Duodenal mucosa (tissue), 2 donors: ENCODE results near the gene FEZ2.

ENCODE experiments used
- H3K27ac ChIP-seq: one replicate; pipeline ENCODE4 v1.7.0; 2013; ENCODE audit warnings: low read depth, low read length
- H3K27me3 ChIP-seq, 2 donors: one replicate each; pipeline ENCODE4 v1.7.0; 2013; ENCODE audit warnings: low read length in 2 of 2, control low read depth in 1 of 2; ENCODE audit not compliant: insufficient read depth in 2 of 2, control insufficient read depth in 1 of 2
- H3K36me3 ChIP-seq, 2 donors: one replicate each; pipeline ENCODE4 v1.7.0; 2013; ENCODE audit warnings: low read length in 2 of 2, control low read depth in 1 of 2; ENCODE audit not compliant: insufficient read depth in 2 of 2, control insufficient read depth in 1 of 2
- H3K4me1 ChIP-seq, 2 donors: one replicate each; pipeline ENCODE4 v1.7.0; 2013; ENCODE audit warnings: low read length in 2 of 2, control low read depth in 1 of 2; ENCODE audit not compliant: insufficient read depth in 2 of 2, control insufficient read depth in 1 of 2
- H3K4me3 ChIP-seq, 2 donors: one replicate each; pipeline ENCODE4 v1.7.0; 2013; ENCODE audit warnings: low read length in 2 of 2, low read depth in 1 of 2
- H3K9ac ChIP-seq, 2 donors: one replicate each; pipeline ENCODE4 v1.7.0; 2013; ENCODE audit warnings: low read length in 2 of 2, low read depth in 1 of 2
- H3K9me3 ChIP-seq, 2 donors: one replicate each; pipeline ENCODE4 v1.7.0; 2013; ENCODE audit warnings: low read length in 2 of 2, control low read depth in 1 of 2; ENCODE audit not compliant: control insufficient read depth in 1 of 2

The FEZ2 gene

GRCh38 chr2:36550006-36550405 is 48.0 kb downstream of the FEZ2 start:
- H3K36me3 ChIP-seq = peaks cover 28 to 64% of the 10 kb centered on the region in 2 donors
- no peaks in the 10 kb centered on the region for H3K4me1 ChIP-seq
- H3K4me3 ChIP-seq = no peak overlapping the region
- H3K27ac ChIP-seq = no peak overlapping the region
- H3K9ac ChIP-seq = no peak overlapping the region
- no peaks in the 10 kb centered on the region for H3K27me3 ChIP-seq
- no peaks in the 10 kb centered on the region for H3K9me3 ChIP-seq

GRCh38 chr2:36549165-36549574 is 48.8 kb downstream of the FEZ2 start:
- Histone ChIP-seq H3K4me1 (no peaks in the 10 kb centered on the region), H3K4me3 (no peak overlapping the region), H3K36me3 (peaks cover 30 to 62% of the 10 kb centered on the region in 2 donors), H3K27ac (no peak overlapping the region), H3K9me3 (no peaks in the 10 kb centered on the region), H3K27me3 (no peaks in the 10 kb centered on the region), H3K9ac (no peak overlapping the region)

GRCh38 chr2:36547906-36548305 is 50.1 kb downstream of the FEZ2 start:
- Histone ChIP-seq H3K9me3 (no peaks in the 10 kb centered on the region), H3K4me1 (no peaks in the 10 kb centered on the region), H3K9ac (no peak overlapping the region), H3K27ac (no peak overlapping the region), H3K36me3 (peaks cover 30 to 60% of the 10 kb centered on the region in 2 donors), H3K27me3 (no peaks in the 10 kb centered on the region), H3K4me3 (no peak overlapping the region)

- H3K27me3 ChIP-seq = no peaks in the 10 kb centered on the region
- no peak overlapping the region for H3K9ac ChIP-seq
- no peaks in the 10 kb centered on the region for H3K9me3 ChIP-seq
- H3K36me3 ChIP-seq = peaks cover 23 to 56% of the 10 kb centered on the region in 2 donors
- H3K4me1 ChIP-seq = no peaks in the 10 kb centered on the region
- no peak overlapping the region for H3K4me3 ChIP-seq
- H3K27ac ChIP-seq = no peak overlapping the region
Measured at GRCh38 chr2:36545871-36546416, 52.0 kb downstream of the FEZ2 start.

GRCh38 chr2:36544638-36545338 is 53.2 kb downstream of the FEZ2 start:
- Histone ChIP-seq H3K36me3 (peaks cover 20 to 54% of the 10 kb centered on the region in 2 donors), H3K9me3 (no peaks in the 10 kb centered on the region), H3K9ac (no peak overlapping the region), H3K4me1 (no peaks in the 10 kb centered on the region), H3K27me3 (no peaks in the 10 kb centered on the region), H3K27ac (no peak overlapping the region), H3K4me3 (no peak overlapping the region)

- Histone ChIP-seq H3K9ac (no peak overlapping the region), H3K36me3 (peaks cover 15 to 41% of the 10 kb centered on the region in 2 donors), H3K27ac (no peak overlapping the region)
Measured at GRCh38 chr2:36541891-36542595, 55.9 kb downstream of the FEZ2 start.

GRCh38 chr2:36540986-36541754 is 56.8 kb downstream of the FEZ2 start:
- Histone ChIP-seq H3K27ac (no peak overlapping the region), H3K4me3 (no peak overlapping the region), H3K36me3 (peaks cover 11 to 39% of the 10 kb centered on the region in 2 donors), H3K4me1 (no peaks in the 10 kb centered on the region), H3K9ac (no peak overlapping the region), H3K9me3 (no peaks in the 10 kb centered on the region), H3K27me3 (no peaks in the 10 kb centered on the region)

More at GRCh38 chr2:36541891-36542595, 55.9 kb downstream of the FEZ2 start:
- H3K9me3 ChIP-seq = no peaks in the 10 kb centered on the region
- H3K27me3 ChIP-seq = no peaks in the 10 kb centered on the region
- H3K4me3 ChIP-seq = no peak overlapping the region
- no peaks in the 10 kb centered on the region for H3K4me1 ChIP-seq

- H3K9me3 ChIP-seq = no peaks in the 10 kb centered on the region
- H3K4me1 ChIP-seq = no peaks in the 10 kb centered on the region
- H3K27me3 ChIP-seq = no peaks in the 10 kb centered on the region
- no peak overlapping the region for H3K4me3 ChIP-seq
- no peak overlapping the region for H3K27ac ChIP-seq
- peaks cover 3 to 33% of the 10 kb centered on the region in 2 donors for H3K36me3 ChIP-seq
- no peak overlapping the region for H3K9ac ChIP-seq
Measured at GRCh38 chr2:36539631-36540030, 58.3 kb downstream of the FEZ2 start.

- Histone ChIP-seq H3K9ac (no peak overlapping the region), H3K4me1 (no peaks in the 10 kb centered on the region), H3K36me3 (peaks cover 3 to 30% of the 10 kb centered on the region in 2 donors), H3K27me3 (no peaks in the 10 kb centered on the region), H3K9me3 (no peaks in the 10 kb centered on the region), H3K4me3 (no peak overlapping the region), H3K27ac (no peak overlapping the region)
Measured at GRCh38 chr2:36538335-36538734, 59.6 kb downstream of the FEZ2 start.

GRCh38 chr2:36536776-36537175 is 61.2 kb downstream of the FEZ2 start:
- peaks cover 8 to 21% of the 10 kb centered on the region in 2 donors for H3K36me3 ChIP-seq
- H3K27me3 ChIP-seq = no peaks in the 10 kb centered on the region
- H3K27ac ChIP-seq = no peak overlapping the region
- no peak overlapping the region for H3K4me3 ChIP-seq
- H3K9me3 ChIP-seq = no peaks in the 10 kb centered on the region
- no peak overlapping the region for H3K9ac ChIP-seq
- peaks cover 0 to 4% of the 10 kb centered on the region in 2 donors for H3K4me1 ChIP-seq
